Caco-2 (cell line): ENCODE results near the gene ZFAND4. TPM values are rescaled to one million over a fixed set of nuclear protein-coding genes. Genes with fewer than 3 reads are reported as not detected.

ENCODE experiments used
- BruUV-seq: library from RNA; stranded (reverse); fragments of 400-500 nt; replicated peaks from 2 replicates; lab custom pipeline; 2021; lab: Mats Ljungman, UMichigan
- CTCF ChIA-PET: fragments of 300-600 bp; sonication (Branson Sonifier 250); formaldehyde crosslinking; loops from one replicate; lab custom pipeline; 2022; ENCODE audit warnings: antibody characterized with exemption; lab: Charles Lee
- POLR2A ChIA-PET: fragments of 300-600 bp; sonication (Branson Sonifier 250); formaldehyde crosslinking; loops from one replicate; lab custom pipeline; 2022; ENCODE audit warnings: antibody characterized with exemption; lab: Charles Lee
- DNase-seq, 2 experiments: peaks; one replicate each; pipeline versions ENCODE4 v3.0.0 to v3.0.0-alpha.2; 2020 to 2022
- H3K27me3 ChIP-seq: replicated peaks from 2 replicates; pipeline ENCODE4 v1.6.0; 2011; ENCODE audit warnings: low read length; ENCODE audit not compliant: control insufficient read depth, insufficient read depth
- H3K36me3 ChIP-seq: 2 replicates; pipeline ENCODE4 v1.5.1; 2011; ENCODE audit warnings: low read length; ENCODE audit not compliant: control insufficient read depth, insufficient read depth
- H3K4me1 ChIP-seq: fragments of 250-450 bp; sonication (Bioruptor Pico); 2 replicates; pipeline ENCODE4 v1.5.1; 2020; ENCODE audit warnings: mild to moderate bottlenecking
- H3K4me3 ChIP-seq: 2 replicates; pipeline ENCODE4 v1.5.1; 2011; ENCODE audit warnings: low read depth, mild to moderate bottlenecking, control low read depth, low read length
- H3K9me3 ChIP-seq: fragments of 250-450 bp; sonication (Bioruptor Pico); 2 replicates; pipeline ENCODE4 v1.5.1; 2020; ENCODE audit warnings: mild to moderate bottlenecking, moderate library complexity
- H3K27ac Mint-ChIP-seq: one replicate; pipeline ENCODE4 v1.8.0; 2022; ENCODE audit warnings: mixed read lengths; ENCODE audit not compliant: unreplicated experiment
- H3K27me3 Mint-ChIP-seq: one replicate; pipeline ENCODE4 v1.8.0; 2022; ENCODE audit warnings: mixed read lengths; ENCODE audit not compliant: insufficient read depth, unreplicated experiment
- H3K36me3 Mint-ChIP-seq: one replicate; pipeline ENCODE4 v1.8.0; 2022; ENCODE audit warnings: mild to moderate bottlenecking, mixed read lengths; ENCODE audit not compliant: insufficient read depth, unreplicated experiment
- H3K4me1 Mint-ChIP-seq: one replicate; pipeline ENCODE4 v1.8.0; 2022; ENCODE audit warnings: low read depth, mixed read lengths; ENCODE audit not compliant: unreplicated experiment
- H3K4me3 Mint-ChIP-seq: one replicate; pipeline ENCODE4 v1.8.0; 2022; ENCODE audit warnings: mild to moderate bottlenecking, moderate library complexity, mixed read lengths; ENCODE audit not compliant: unreplicated experiment
- H3K9me3 Mint-ChIP-seq: one replicate; pipeline ENCODE4 v1.8.0; 2022; ENCODE audit warnings: mixed read lengths; ENCODE audit not compliant: unreplicated experiment
- intact Hi-C: fragments of 100-400 bp; cut with micrococcal nuclease; formaldehyde crosslinking; loops from one replicate; pipeline ENCODE4 v1.10.0; 2022; ENCODE audit not compliant: unreplicated experiment
- total RNA-seq: library from RNA; stranded (reverse); gene quantifications from 2 replicates; pipeline ENCODE4 v1.2.3, GENCODE V29; 2022
- TF ChIP-seq, protein P1 (sequence below), 2 experiments: fragments of 200-600 bp in 1 of 2; IDR thresholded peaks; 1 replicate in 1 of 2; 2 replicates in 1 of 2; pipeline versions ENCODE4 v1.5.1 to v1.8.0; 2011 to 2022; ENCODE audit warnings: antibody characterized with exemption in 1 of 2, control low read depth in 1 of 2, inconsistent platforms in 1 of 2, low read depth in 1 of 2, low read length in 1 of 2, mild to moderate bottlenecking in 1 of 2, moderate library complexity in 1 of 2; ENCODE audit not compliant: insufficient read depth in 1 of 2, severe bottlenecking in 1 of 2, unreplicated experiment in 1 of 2

ZFAND4 gene
- total RNA-seq, 1 experiment from 2014 or later: 9.3 TPM

DNA sequence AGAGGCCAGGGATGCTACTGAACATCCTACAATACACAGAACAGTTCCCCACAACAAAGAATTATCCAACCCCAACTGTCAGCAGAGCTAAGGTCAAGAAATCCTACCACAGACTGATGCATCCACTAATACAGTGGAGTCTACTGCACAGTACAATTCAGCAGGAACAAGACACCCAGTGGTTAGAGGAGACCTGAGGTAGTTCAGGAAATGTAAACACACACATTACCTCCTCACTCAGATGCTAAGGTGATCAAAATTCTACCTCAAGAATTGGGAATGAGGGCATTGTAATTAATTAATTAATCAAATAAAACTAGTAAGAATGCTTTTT is 91.4 kb downstream of the ZFAND4 start:
- no peaks in the 10 kb centered on the region for H3K36me3 ChIP-seq
- no TSS peak for BruUV-seq
- H3K9me3 ChIP-seq: no peaks in the 10 kb centered on the region; the same call in 1 of the 2 replicates
- Mint-ChIP-seq H3K4me3 (no peak overlapping the region), H3K36me3 (no peaks in the 10 kb centered on the region), H3K27me3 (peaks cover 3% of the 10 kb centered on the region), H3K4me1 (no peaks in the 10 kb centered on the region), H3K27ac (no peak overlapping the region), H3K9me3 (no peaks in the 10 kb centered on the region)
- ChIA-PET POLR2A (no interaction called here), CTCF (no interaction called here)
- H3K27me3 ChIP-seq: no peaks in the 10 kb centered on the region
- intact Hi-C loops: no loop called here
- TF ChIP-seq, protein P1, sequence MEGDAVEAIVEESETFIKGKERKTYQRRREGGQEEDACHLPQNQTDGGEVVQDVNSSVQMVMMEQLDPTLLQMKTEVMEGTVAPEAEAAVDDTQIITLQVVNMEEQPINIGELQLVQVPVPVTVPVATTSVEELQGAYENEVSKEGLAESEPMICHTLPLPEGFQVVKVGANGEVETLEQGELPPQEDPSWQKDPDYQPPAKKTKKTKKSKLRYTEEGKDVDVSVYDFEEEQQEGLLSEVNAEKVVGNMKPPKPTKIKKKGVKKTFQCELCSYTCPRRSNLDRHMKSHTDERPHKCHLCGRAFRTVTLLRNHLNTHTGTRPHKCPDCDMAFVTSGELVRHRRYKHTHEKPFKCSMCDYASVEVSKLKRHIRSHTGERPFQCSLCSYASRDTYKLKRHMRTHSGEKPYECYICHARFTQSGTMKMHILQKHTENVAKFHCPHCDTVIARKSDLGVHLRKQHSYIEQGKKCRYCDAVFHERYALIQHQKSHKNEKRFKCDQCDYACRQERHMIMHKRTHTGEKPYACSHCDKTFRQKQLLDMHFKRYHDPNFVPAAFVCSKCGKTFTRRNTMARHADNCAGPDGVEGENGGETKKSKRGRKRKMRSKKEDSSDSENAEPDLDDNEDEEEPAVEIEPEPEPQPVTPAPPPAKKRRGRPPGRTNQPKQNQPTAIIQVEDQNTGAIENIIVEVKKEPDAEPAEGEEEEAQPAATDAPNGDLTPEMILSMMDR (IDR thresholded peaks at IDR 0.05; ENCODE audit: insufficient read depth in 1 of 2, low read depth in 1 of 2, low read length in 1 of 2, severe bottlenecking in 1 of 2, unreplicated experiment in 1 of 2): no peak
- H3K4me1 ChIP-seq: no peaks in the 10 kb centered on the region
- no peak overlapping the region for H3K4me3 ChIP-seq
- no peak for DNase-seq

DNA sequence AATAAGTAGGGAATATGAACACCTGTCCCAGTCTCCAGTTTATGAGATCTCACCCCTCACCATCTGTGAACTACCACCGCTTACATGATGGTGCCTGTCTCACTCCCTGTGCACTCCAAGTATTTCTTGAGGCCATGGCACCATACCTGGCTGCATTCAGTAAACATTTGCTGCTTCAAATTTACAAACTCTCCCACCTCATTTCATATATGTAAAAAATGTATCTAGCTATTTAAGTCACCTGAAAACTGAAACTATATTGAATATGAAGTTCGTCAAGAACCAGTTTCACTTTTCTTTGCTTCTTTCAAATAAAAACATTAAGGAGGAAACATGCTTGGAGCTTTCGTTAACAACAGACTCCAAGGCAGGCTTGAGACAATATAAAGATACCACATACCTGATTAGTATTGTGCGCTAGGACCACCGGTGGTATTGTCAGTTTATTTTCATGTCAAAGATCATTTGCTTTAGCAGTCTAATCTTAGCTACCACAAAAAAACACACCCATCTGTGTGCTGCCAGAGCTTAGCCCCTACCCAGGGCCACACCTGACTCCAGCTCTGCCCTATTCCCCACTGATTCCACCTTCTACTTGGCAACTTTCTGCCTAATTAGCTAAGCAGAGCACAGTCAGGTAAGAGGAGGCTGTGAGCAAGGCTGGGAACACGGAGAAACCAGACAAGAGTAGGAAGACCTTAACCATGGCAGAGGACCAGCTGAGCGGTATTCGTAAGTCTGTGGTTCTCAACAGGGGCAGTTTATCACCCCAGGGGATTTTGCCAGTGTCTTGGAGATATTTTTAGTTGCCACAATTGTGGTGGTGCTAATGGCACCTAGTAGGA is 92.0 kb downstream of the ZFAND4 start:
- ChIA-PET POLR2A (no interaction called here), CTCF (no interaction called here)
- H3K4me3 ChIP-seq: no peak overlapping the region

DNA sequence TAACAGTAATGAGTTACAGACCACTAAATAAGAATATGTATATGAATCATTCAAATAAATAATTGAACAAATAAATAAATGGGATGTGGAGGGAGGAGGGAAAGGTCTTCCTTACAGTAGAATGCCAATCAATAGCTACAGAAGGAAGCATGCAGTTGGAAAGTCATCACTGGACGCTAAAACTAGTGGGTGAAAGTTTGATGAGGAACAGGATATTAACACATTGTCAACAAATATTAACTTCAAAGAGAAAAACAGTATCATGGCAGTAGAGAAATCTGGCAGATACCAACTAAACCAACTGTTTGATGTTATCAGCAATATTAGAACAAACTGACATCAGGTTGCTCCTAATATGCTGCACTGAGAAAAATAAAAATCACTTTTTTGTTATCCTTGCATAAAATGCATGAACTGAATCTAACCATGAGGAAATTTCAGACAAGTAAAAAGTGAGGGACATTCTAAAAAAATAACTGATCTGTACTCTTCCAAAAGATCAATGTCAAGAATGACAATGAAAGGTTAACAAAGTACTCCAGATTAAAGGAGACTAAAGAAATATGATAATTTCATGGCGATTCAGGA is 94.1 kb downstream of the ZFAND4 start:
- POLR2A ChIA-PET: no interaction called here
- H3K4me1 Mint-ChIP-seq: no peaks in the 10 kb centered on the region
- no peaks in the 10 kb centered on the region for H3K36me3 Mint-ChIP-seq
- Histone ChIP-seq H3K36me3 (no peaks in the 10 kb centered on the region), H3K27me3 (no peaks in the 10 kb centered on the region), H3K4me3 (no peak overlapping the region), H3K4me1 (0 out of 2 replicates have a peak, but pooled peaks cover 4% of the 10 kb centered on the region), H3K9me3 (no peaks in the 10 kb centered on the region; the same call in 1 of the 2 replicates)
- H3K27me3 Mint-ChIP-seq: no peaks in the 10 kb centered on the region
- H3K27ac Mint-ChIP-seq: no peak overlapping the region
- no peaks in the 10 kb centered on the region for H3K9me3 Mint-ChIP-seq
- TF ChIP-seq, protein P1 (IDR thresholded peaks at IDR 0.05; ENCODE audit: insufficient read depth in 1 of 2, low read depth in 1 of 2, low read length in 1 of 2, severe bottlenecking in 1 of 2, unreplicated experiment in 1 of 2): no peak
- CTCF ChIA-PET: no interaction called here
- H3K4me3 Mint-ChIP-seq: no peak overlapping the region
- DNase-seq: no peak
- BruUV-seq: no TSS peak
- intact Hi-C loops: no loop called here

More for the DNA sequence above, 92.0 kb downstream of the ZFAND4 start:
- Mint-ChIP-seq H3K27ac (no peak overlapping the region), H3K9me3 (no peaks in the 10 kb centered on the region), H3K4me1 (no peaks in the 10 kb centered on the region), H3K4me3 (no peak overlapping the region), H3K36me3 (no peaks in the 10 kb centered on the region), H3K27me3 (peaks cover 3% of the 10 kb centered on the region)
- no peaks in the 10 kb centered on the region; the same call in 1 of the 2 replicates for H3K9me3 ChIP-seq
- TF ChIP-seq, protein P1 (IDR thresholded peaks at IDR 0.05; ENCODE audit: insufficient read depth in 1 of 2, low read depth in 1 of 2, low read length in 1 of 2, severe bottlenecking in 1 of 2, unreplicated experiment in 1 of 2): no peak
- BruUV-seq: no TSS peak
- no peak for DNase-seq
- intact Hi-C loops: no loop called here
- H3K36me3 ChIP-seq: no peaks in the 10 kb centered on the region
- no peaks in the 10 kb centered on the region for H3K27me3 ChIP-seq
- H3K4me1 ChIP-seq: 0 out of 2 replicates have a peak, but pooled peaks cover 4% of the 10 kb centered on the region
